ENCODE measurements around the gene MCM6. TPM values are rescaled to one million over a fixed set of nuclear protein-coding genes. Genes with fewer than 3 reads are reported as not detected.

The MCM6 gene
- total RNA-seq, 1 experiment from 2014 or later, result 84.8 TPM

- H2AFZ ChIP-seq (ENCODE audit: low read depth, low read length, poor library complexity, severe bottlenecking), result no peak overlapping the region
- H3K4me3 ChIP-seq (replicated peaks in 1 of 2; ENCODE audit: low read depth in 1 of 2, low read length in 2 of 2), result no peak overlapping the region
- H3K9me3 ChIP-seq (ENCODE audit: control insufficient read depth in 1 of 2, insufficient read depth in 1 of 2, low read depth in 1 of 2, low read length in 2 of 2), result no peaks in the 10 kb centered on the region
- no peaks in the 10 kb centered on the region for H3K79me2 ChIP-seq (ENCODE audit: insufficient read depth, low read length)
- H3K27ac ChIP-seq (ENCODE audit: low read depth, low read length), result no peak overlapping the region
- H3K27me3 ChIP-seq (ENCODE audit: insufficient read depth, low read length), result no peaks in the 10 kb centered on the region
- TF ChIP-seq ZNF274 (IDR thresholded peaks at IDR 0.05; ENCODE audit: low read depth, low read length) (no peak), YY1 (IDR thresholded peaks at IDR 0.05; ENCODE audit: extremely low read depth, insufficient replicate concordance, low read depth, low read length) (no peak), ATF3 (IDR thresholded peaks at IDR 0.05) (no peak), POLR2A (IDR thresholded peaks at IDR 0.05; ENCODE audit: borderline replicate concordance, extremely low read depth, insufficient read depth, insufficient read length) (no peak), SRF (IDR thresholded peaks at IDR 0.05; ENCODE audit: low read depth) (no peak), SP1 (IDR thresholded peaks at IDR 0.05; ENCODE audit: low read depth) (no peak), CEBPB (IDR thresholded peaks at IDR 0.05; ENCODE audit: low read depth) (no peak), RAD21 (IDR thresholded peaks at IDR 0.05; ENCODE audit: low read depth) (no peak), MAX (IDR thresholded peaks at IDR 0.05) (no peak), TCF7L2 (IDR thresholded peaks at IDR 0.05; ENCODE audit: borderline replicate concordance, extremely low read depth, insufficient read depth, insufficient read length) (no peak), JUND (IDR thresholded peaks at IDR 0.05) (no peak), EZH2phosphoT487 (IDR thresholded peaks at IDR 0.05; ENCODE audit: borderline replicate concordance) (no peak), CTCF (IDR thresholded peaks at IDR 0.05 in 2 of 3, conservative IDR thresholded peaks at IDR 0.05 in 1 of 3; ENCODE audit: borderline replicate concordance in 1 of 3, insufficient read depth in 1 of 3, low read depth in 2 of 3, low read length in 2 of 3) (no peak), FOSL1 (IDR thresholded peaks at IDR 0.05; ENCODE audit: low read depth) (no peak), POLR2AphosphoS5 (IDR thresholded peaks at IDR 0.05; ENCODE audit: low read depth, low read length) (no peak), ZFX (IDR thresholded peaks at IDR 0.05) (no peak), EGR1 (IDR thresholded peaks at IDR 0.05; ENCODE audit: low read depth) (no peak), EZH2 (IDR thresholded peaks at IDR 0.05) (no peak)
- H4K20me1 ChIP-seq (ENCODE audit: insufficient read depth), result no peaks in the 10 kb centered on the region
- ChIA-PET CTCF (no interaction called here), RAD21 (ENCODE audit: low non-redundant PET in 1 of 2, low total read pairs in 2 of 2, uncharacterized antibody in 2 of 2, unreplicated experiment in 2 of 2) (no interaction called here), POLR2A (no interaction called here)
- no peak overlapping the region for H3K9ac ChIP-seq (ENCODE audit: low read length)
- peaks cover 2 to 4% of the 10 kb centered on the region in 2 experiments; a peak in 1 of 4 replicates for H3K36me3 ChIP-seq (ENCODE audit: control insufficient read depth in 1 of 2, insufficient read depth in 2 of 2, low read length in 2 of 2)
- intact Hi-C loops (cut with micrococcal nuclease), result no loop called here
- no TSS peak for BruUV-seq (replicated peaks)
- H3K4me1 ChIP-seq (ENCODE audit: control insufficient read depth in 1 of 2, insufficient read depth in 2 of 2, low read length in 2 of 2), result no peaks in the 10 kb centered on the region
- no peak overlapping the region for H3K4me2 ChIP-seq (ENCODE audit: low read length)
- ATAC-seq, result no peak
- H3K9me2 ChIP-seq (ENCODE audit: insufficient read depth), result no peaks in the 10 kb centered on the region
- no peak for DNase-seq (ENCODE audit: low read depth, low spot score)
Measured at GRCh38 chr2:135925571-135925970, 49.3 kb upstream of the MCM6 start.

All from HCT116 (cell line).